ENCODE results near the gene YBX2. TPM values are rescaled to one million over a fixed set of nuclear protein-coding genes. Genes with fewer than 3 reads are reported as not detected.

The YBX2 gene
- total and polyA plus RNA-seq, 2 donors (not counting 3 experiments of a cell fraction or from before 2014, with no cell fraction given): 0.15 to 0.31 TPM

DNA sequence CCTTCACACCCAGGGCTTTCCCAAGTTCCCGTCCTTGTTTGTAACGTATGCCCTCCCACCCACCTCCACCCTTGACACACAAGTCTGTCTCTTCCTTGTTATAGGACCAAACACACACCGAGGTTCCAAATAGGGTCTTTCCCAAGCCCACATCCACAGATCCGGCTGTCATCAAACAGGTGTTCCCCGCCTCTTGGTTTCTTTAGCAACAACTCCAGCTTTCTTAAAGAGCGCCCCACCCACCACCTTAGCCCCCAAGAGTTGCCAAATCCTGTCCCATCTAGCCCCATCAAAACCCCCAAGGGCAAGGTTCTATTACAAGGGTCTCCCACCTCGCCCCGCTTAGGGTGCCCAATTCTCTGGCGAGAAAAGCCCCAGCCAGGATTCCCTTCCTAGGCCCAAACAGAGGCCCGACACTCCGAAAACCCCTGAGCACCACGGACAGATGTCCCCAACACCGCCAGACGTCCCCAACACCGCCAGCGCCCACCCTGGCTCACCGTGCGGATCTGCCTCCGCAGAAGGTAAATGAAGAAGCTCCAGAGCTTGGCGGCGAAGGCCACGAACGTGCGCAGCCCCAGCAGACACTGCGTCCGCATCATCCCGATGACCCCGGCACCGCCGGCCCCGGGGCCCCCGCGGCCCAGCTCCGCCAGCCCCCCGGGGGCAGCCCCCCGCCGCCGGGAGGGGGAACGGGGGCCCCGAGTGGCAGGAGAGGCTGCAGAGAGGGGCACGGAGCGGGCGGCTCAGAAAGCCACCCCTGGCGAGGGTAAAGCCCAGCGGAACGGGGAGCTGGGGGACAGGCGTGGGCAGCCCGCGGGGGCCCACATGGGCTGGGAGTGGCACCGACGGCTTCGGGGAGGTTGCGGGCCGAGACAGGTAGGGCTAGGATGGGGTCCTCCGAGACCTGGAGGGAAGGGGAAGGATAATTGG lies 43.5 kb downstream of the YBX2 start:
- Histone ChIP-seq H3K4me1 (ENCODE audit: control insufficient read depth, extremely low read depth, insufficient read depth, low read length) (peaks cover 23% of the 10 kb centered on the region), H3K36me3 (ENCODE audit: control insufficient read depth in 2 of 2, extremely low read depth in 1 of 2, insufficient read depth in 2 of 2, low read length in 2 of 2) (peaks cover 0 to 15% of the 10 kb centered on the region in 2 experiments), H3K9me1 (replicated peaks; ENCODE audit: control insufficient read depth, extremely low read depth, insufficient read depth, low read length) (no peaks in the 10 kb centered on the region), H3K79me2 (ENCODE audit: control insufficient read depth, insufficient read depth, low read length) (peaks cover 65% of the 10 kb centered on the region), H3K4me3 (replicated peaks in 1 of 3; ENCODE audit: insufficient read depth in 1 of 3, low read depth in 1 of 3, low read length in 3 of 3) (peak overlapping the region; percentile 57 to 87 (median 83)), H2AFZ (ENCODE audit: low read depth, low read length) (no peak overlapping the region), H3K4me2 (ENCODE audit: insufficient read depth, low read length) (peak overlapping the region; percentile 75), H3K27me3 (ENCODE audit: control insufficient read depth in 2 of 2, insufficient read depth in 2 of 2, low read length in 2 of 2) (no peaks in the 10 kb centered on the region), H4K20me1 (replicated peaks; ENCODE audit: control insufficient read depth, extremely low read depth, insufficient read depth, low read length) (no peaks in the 10 kb centered on the region), H3K9ac (replicated peaks; ENCODE audit: extremely low read depth, insufficient read depth, low read length) (peak overlapping the region; percentile 80), H3K27ac (ENCODE audit: insufficient read depth, low read depth, low read length) (peak overlapping the region; percentile 30), H3K9me3 (replicated peaks; ENCODE audit: control insufficient read depth, insufficient read depth, low read length) (no peaks in the 10 kb centered on the region)
- ChIA-PET POLR2A (no interaction called here), CTCF (interaction anchor here (0.6 to 1.2 kb wide), 3 partner anchors 8 to 52 kb away, joined by 3 to 5 read pairs (median 3); no protein-coding TSS in a partner anchor)
- no TSS peak for BruUV-seq (replicated peaks)
- dilution Hi-C loops (cut with MboI; ENCODE audit: extremely low pct_ligation_motif_present, low sequenced_read_pairs): no loop called here
- TF ChIP-seq POLR2AphosphoS5 (IDR thresholded peaks at IDR 0.05; ENCODE audit: insufficient read depth, low read depth, low read length): no peak
- no peak for TF ChIP-seq JUN (IDR thresholded peaks at IDR 0.05; ENCODE audit: borderline replicate concordance, insufficient read depth, insufficient read length, low read depth)
- no peak for TF ChIP-seq MAX (IDR thresholded peaks at IDR 0.05; ENCODE audit: insufficient read depth, insufficient read length)
- TF ChIP-seq MYC (IDR thresholded peaks at IDR 0.05; ENCODE audit: low read depth, low read length): no peak
- TF ChIP-seq FOS (IDR thresholded peaks at IDR 0.05; ENCODE audit: borderline replicate concordance, insufficient read depth, low read length): no peak
- DNase-seq (ENCODE audit: low read depth, low spot score): peak; percentile 42
- peak; percentile 8 for FAIRE-seq
- intact Hi-C loops (cut with micrococcal nuclease): loop anchor here (5.0 kb wide), 1 partner anchor 186 kb away; the partner anchor contains the start of genes FGF11 and TMEM102

All from endothelial cell of umbilical vein (primary cell).